NCI-H128 (cell line): ENCODE results near the gene UBB.

Experiments used
- DNase-seq: peaks from one replicate; lab custom pipeline; 2025; ENCODE audit not compliant: unreplicated experiment; lab: John Stamatoyannopoulos, UW

UBB gene

GRCh38 chr17:16417896-16418684, 37.2 kb downstream of the UBB start:
- no peak for DNase-seq

GRCh38 chr17:16418685-16419068, 37.8 kb downstream of the UBB start:
- DNase-seq, result no peak

- DNase-seq, result peak; percentile 24
Observed at GRCh38 chr17:16419074-16419928, 38.4 kb downstream of the UBB start.

GRCh38 chr17:16419929-16420271, 39.0 kb downstream of the UBB start:
- no peak for DNase-seq

- no peak for DNase-seq
Observed at GRCh38 chr17:16422416-16422815, 41.5 kb downstream of the UBB start.

- no peak for DNase-seq
Observed at GRCh38 chr17:16423226-16423872, 42.5 kb downstream of the UBB start.

GRCh38 chr17:16425202-16425601, 44.3 kb downstream of the UBB start:
- no peak for DNase-seq

- DNase-seq, result no peak
Observed at GRCh38 chr17:16425698-16426659, 45.1 kb downstream of the UBB start.

- no peak for DNase-seq
Observed at GRCh38 chr17:16427020-16427419, 46.1 kb downstream of the UBB start.

GRCh38 chr17:16428098-16428882, 47.4 kb downstream of the UBB start:
- DNase-seq, result no peak

GRCh38 chr17:16429083-16429482, 48.2 kb downstream of the UBB start:
- DNase-seq, result no peak

- DNase-seq, result no peak
Observed at GRCh38 chr17:16430650-16431049, 49.8 kb downstream of the UBB start.

GRCh38 chr17:16432017-16432416, 51.1 kb downstream of the UBB start:
- DNase-seq, result no peak
